Medulla oblongata (tissue), 1 donor: ENCODE results near the gene GGPS1.
"Not testable (repeated sequence)": the region's sequence is repeated elsewhere in the genome, so short reads cannot be mapped to it uniquely, and the experiment has no call there.

Experiments
- DNase-seq: peaks from one replicate; pipeline ENCODE4 v3.0.0-alpha.2; 2015; ENCODE audit errors: extremely low spot score

GGPS1 gene

GRCh38 chr1:235339746-235340145, 11.4 kb downstream of the GGPS1 start:
- DNase-seq = no peak

GRCh38 chr1:235341334-235341733, 13.0 kb downstream of the GGPS1 start:
- no peak for DNase-seq

DNA sequence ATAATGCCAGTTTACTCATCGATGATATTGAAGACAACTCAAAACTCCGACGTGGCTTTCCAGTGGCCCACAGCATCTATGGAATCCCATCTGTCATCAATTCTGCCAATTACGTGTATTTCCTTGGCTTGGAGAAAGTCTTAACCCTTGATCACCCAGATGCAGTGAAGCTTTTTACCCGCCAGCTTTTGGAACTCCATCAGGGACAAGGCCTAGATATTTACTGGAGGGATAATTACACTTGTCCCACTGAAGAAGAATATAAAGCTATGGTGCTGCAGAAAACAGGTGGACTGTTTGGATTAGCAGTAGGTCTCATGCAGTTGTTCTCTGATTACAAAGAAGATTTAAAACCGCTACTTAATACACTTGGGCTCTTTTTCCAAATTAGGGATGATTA, 13.7 kb downstream of the GGPS1 start:
- no peak for DNase-seq

DNA sequence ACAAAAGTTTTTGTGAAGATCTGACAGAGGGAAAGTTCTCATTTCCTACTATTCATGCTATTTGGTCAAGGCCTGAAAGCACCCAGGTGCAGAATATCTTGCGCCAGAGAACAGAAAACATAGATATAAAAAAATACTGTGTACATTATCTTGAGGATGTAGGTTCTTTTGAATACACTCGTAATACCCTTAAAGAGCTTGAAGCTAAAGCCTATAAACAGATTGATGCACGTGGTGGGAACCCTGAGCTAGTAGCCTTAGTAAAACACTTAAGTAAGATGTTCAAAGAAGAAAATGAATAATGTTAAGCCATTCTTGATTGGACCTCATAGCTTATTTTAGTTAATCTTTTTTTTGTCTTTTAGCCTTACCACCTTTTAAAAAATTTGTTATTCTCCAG, 14.1 kb downstream of the GGPS1 start:
- no peak for DNase-seq

DNA sequence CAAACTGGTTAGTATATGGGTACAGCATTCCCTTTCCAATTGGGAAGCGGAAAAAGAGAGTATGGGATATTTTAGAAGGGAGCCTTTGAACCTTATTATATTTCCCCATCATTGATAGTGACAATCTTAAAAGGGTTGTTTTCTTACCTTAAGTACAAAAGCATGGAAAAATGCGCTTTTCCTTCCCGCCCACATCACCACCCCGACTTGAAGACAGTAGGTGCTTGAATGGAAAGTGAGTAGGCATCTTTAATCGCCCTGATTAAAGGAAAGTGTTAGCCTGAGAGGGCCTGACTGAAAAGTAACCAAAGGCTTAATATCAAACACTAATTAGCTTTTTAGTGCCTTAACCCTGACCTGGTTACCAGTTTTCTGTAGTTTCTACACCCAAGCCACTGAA, 15.4 kb downstream of the GGPS1 start:
- no peak for DNase-seq

DNA sequence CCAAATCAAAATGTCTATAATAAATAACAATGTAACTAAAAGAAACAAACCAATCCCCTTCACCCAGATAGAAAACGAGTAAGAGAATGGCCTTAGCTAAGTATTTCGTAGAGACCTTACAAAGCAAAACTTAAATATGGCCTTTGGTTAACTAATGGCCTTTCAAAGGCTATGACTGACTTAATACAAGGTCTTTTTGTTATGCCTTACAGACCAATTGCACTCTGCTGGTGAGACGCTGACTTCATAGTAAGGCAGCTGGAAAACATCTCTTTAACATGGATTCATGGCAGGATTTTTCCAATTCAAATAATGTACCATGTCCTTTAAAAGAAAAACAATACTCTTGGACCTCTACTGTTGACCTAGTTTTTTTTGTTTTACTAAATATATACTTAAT, 23.1 kb downstream of the GGPS1 start:
- no peak for DNase-seq

- DNase-seq = no peak
These were observed 23.5 kb downstream of the GGPS1 start for GRCh38 chr1:235351898-235352297.

GRCh38 chr1:235357485-235358373, 29.4 kb downstream of the GGPS1 start:
- DNase-seq = no peak

- no peak for DNase-seq
These were observed 30.5 kb downstream of the GGPS1 start for GRCh38 chr1:235358899-235359298.

GRCh38 chr1:235364189-235364588, 35.8 kb downstream of the GGPS1 start:
- DNase-seq = not testable (repeated sequence)

DNA sequence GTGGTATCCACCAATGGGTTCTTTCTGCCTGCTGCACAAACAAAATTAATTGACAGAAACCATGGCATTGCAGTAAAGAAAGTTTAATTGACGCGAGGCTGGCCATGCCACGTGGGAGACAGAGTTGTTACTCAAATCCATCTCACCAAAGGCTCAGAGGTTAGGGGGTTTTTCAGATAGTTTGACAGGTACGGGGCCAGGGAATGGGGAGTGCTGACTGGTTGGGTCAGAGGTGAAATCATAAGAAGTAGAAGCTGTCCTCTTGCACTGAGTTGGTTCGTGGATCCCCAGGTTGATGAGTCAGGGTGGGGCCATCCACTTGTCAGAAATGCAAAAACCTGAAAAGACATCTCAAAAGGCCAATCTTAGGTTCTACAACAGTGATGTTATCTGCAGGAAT, 37.9 kb downstream of the GGPS1 start:
- DNase-seq = no peak

GRCh38 chr1:235367000-235367908, 38.9 kb downstream of the GGPS1 start, which contains the start of gene TBCE:
TSS of gene TBCE (plus strand) at chr1:235367427. CDS start at chr1:235380050, 12,623 bp downstream.
- peak; percentile 98 for DNase-seq

DNA sequence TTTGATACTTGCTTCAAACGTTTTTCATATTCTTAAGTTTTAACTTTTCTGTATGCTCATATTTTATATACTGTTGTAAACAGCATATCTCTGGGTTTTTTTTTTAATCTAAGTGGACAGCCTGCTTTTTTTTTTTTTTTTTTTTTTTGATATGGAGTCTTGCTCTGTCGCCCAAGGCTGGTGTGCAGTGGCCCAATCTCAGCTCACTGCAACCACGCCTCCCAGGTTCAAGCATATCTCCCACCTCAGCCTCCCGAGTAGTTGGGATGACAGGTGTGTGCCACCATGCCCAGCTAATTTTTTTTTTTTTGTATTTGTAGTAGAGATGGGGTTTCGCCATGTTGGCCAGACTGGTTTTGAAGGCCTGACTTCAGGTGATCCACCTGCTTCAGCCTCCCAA, 40.1 kb downstream of the GGPS1 start:
- no peak for DNase-seq

DNA sequence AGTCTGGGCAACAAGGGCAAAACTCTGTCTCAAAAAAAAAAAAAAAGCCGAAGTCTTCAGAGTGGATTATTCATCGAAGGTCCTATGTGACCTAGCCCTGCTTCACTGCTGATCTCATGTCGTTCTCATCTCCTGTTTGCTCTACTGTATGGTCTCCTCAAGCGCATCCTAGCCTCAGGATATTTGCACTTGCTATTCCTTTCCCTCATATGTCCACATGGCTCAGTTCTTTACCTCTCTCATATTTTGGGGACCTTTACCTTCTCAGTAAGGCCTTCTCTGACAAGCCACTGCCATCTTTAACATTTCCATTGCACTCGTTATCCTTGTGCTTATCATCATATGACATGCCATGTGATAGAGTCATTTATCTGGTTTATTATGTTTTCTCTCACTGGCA, 41.4 kb downstream of the GGPS1 start:
- no peak for DNase-seq

- DNase-seq = no peak
These were observed 47.7 kb downstream of the GGPS1 start for GRCh38 chr1:235375919-235376605.

DNA sequence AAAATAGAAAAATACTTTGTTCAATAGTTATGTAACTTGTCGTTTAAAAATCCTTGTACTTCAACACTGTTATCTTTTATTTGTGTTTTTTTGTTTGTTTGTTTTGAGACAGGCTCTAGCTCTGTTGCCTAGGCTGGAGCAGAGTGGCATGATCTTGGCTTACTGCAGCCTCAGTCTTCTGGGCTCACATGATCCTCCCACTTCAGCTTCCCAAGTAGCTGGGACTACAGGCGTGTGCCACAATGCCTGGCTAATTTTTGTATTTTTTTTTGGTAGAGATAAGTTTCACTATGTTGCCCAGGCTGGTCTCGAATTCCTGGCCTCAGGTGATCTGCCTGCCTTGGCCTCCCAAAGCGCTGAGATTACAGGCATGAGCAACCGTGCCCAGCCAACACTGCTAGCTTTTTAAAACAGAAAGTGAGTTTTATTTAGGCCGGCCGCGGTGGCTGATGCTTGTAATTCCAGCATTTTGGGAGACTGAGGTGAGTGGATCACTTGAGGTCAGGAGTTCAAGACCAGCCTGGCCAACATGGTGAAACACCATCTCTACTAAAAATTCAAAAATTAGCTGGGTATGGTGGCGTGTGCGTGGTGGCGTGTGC, 49.9 kb downstream of the GGPS1 start:
- DNase-seq = not testable (repeated sequence)

- DNase-seq = not testable (repeated sequence)
These were observed 53.8 kb downstream of the GGPS1 start for GRCh38 chr1:235381955-235382739.

GRCh38 chr1:235385633-235386032, 57.3 kb downstream of the GGPS1 start:
- DNase-seq = not testable (repeated sequence)

GRCh38 chr1:235391874-235392273, 63.5 kb downstream of the GGPS1 start:
- DNase-seq = no peak
